ENCODE data around the gene ESRRA. TPM values are rescaled to one million over a fixed set of nuclear protein-coding genes. Genes with fewer than 3 reads are reported as not detected.

Gene ESRRA
- total RNA-seq = 31.2 and 36.0 TPM in 2 replicates

GRCh38 chr11:64305075-64305690, at the start of gene ESRRA:
TSS of gene ESRRA (plus strand) at chr11:64305524. CDS start at chr11:64307180, 1,656 bp downstream.

GRCh38 chr11:64284048-64284961, 21.0 kb upstream of the ESRRA start, which contains the start of gene BAD:
TSS of gene BAD (minus strand) at chr11:64284665. CDS start at chr11:64284368, 297 bp downstream.

GRCh38 chr11:64284962-64285884, 20.1 kb upstream of the ESRRA start, which contains the start of gene GPR137:
TSS of gene GPR137 (plus strand) at chr11:64285848. CDS start at chr11:64286525, 677 bp downstream.

GRCh38 chr11:64291262-64291751, 14.0 kb upstream of the ESRRA start, which contains the start of gene KCNK4:
TSS of gene KCNK4 (plus strand) at chr11:64291302. CDS start at chr11:64293019, 1,717 bp downstream.

GRCh38 chr11:64299847-64300648, 5.3 kb upstream of the ESRRA start, which contains the start of gene CATSPERZ:
TSS of gene CATSPERZ (plus strand) at chr11:64300358. CDS start at chr11:64300411, 53 bp downstream.

GRCh38 chr11:64317325-64317960, 12.1 kb downstream of the ESRRA start, which contains the start of gene TRMT112:
TSS of gene TRMT112 (minus strand) at chr11:64317559. CDS start at chr11:64317526, 33 bp downstream.

GRCh38 chr11:64317961-64318765, 12.8 kb downstream of the ESRRA start, which contains the start of gene PRDX5:
TSS of gene PRDX5 (plus strand) at chr11:64318121. CDS start at chr11:64318216, 95 bp downstream.

GRCh38 chr11:64339754-64340408, 34.6 kb downstream of the ESRRA start, which contains the start of gene CCDC88B:
TSS of gene CCDC88B (plus strand) at chr11:64340204. CDS start at chr11:64340267, 63 bp downstream.

GRCh38 chr11:64358907-64359711, 53.8 kb downstream of the ESRRA start, which contains the start of gene RPS6KA4:
TSS of gene RPS6KA4 (plus strand) at chr11:64359162. CDS start at chr11:64359236, 74 bp downstream.

Small RNA genes within 50 kb of the gene (small RNA-seq; reads per million reads assigned to genes)
- not detected for gene MIR7155
- gene RF00019 = not detected

Other genes with a start within 250 kb of the ESRRA start
- gene MACROD1, start 139.4 kb upstream of the ESRRA start, total RNA-seq = 20.9 and 23.1 TPM in 2 replicates
- gene STIP1, start 119.4 kb upstream of the ESRRA start, total RNA-seq = 159 and 235 TPM in 2 replicates
- 2.2 and 7.8 TPM in 2 replicates for gene FERMT3, start 98.8 kb upstream of the ESRRA start, total RNA-seq
- gene TRPT1, start 79.3 kb upstream of the ESRRA start, total RNA-seq = 28.7 and 29.9 TPM in 2 replicates
- 46.3 and 51.8 TPM in 2 replicates for gene NUDT22, start 79.2 kb upstream of the ESRRA start, total RNA-seq
- 7.0 and 7.4 TPM in 2 replicates for gene DNAJC4, start 75.0 kb upstream of the ESRRA start, total RNA-seq
- gene VEGFB, start 70.9 kb upstream of the ESRRA start, total RNA-seq = 26.0 and 29.4 TPM in 2 replicates
- 40.3 and 48.5 TPM in 2 replicates for gene FKBP2, start 64.4 kb upstream of the ESRRA start, total RNA-seq
- gene PPP1R14B, start 58.6 kb upstream of the ESRRA start, total RNA-seq = 259 and 300 TPM in 2 replicates
- gene PLCB3, start 54.0 kb upstream of the ESRRA start, total RNA-seq = 35.3 and 61.4 TPM in 2 replicates
- 46.9 and 71.7 TPM in 2 replicates for gene BAD, start 20.9 kb upstream of the ESRRA start, total RNA-seq
- 9.6 and 12.1 TPM in 2 replicates for gene GPR137, start 19.7 kb upstream of the ESRRA start, total RNA-seq
- not detected in 2 replicates for gene KCNK4, start 14.2 kb upstream of the ESRRA start, total RNA-seq
- gene CATSPERZ, start 5.2 kb upstream of the ESRRA start, total RNA-seq = 1.1 TPM in 1 of 2 replicates, not detected in the other
- gene TRMT112, start 12.0 kb downstream of the ESRRA start, total RNA-seq = 138 and 175 TPM in 2 replicates
- 92.1 and 148 TPM in 2 replicates for gene PRDX5, start 12.6 kb downstream of the ESRRA start, total RNA-seq
- 0.20 and 1.8 TPM in 2 replicates for gene CCDC88B, start 34.7 kb downstream of the ESRRA start, total RNA-seq
- gene RPS6KA4, start 53.6 kb downstream of the ESRRA start, total RNA-seq = 44.8 and 54.0 TPM in 2 replicates